Lung microvascular endothelial cell (primary cell): ENCODE data around the gene IGSF8. TPM values are rescaled to one million over a fixed set of nuclear protein-coding genes. Genes with fewer than 3 reads are reported as not detected.

ENCODE experiments used
- DNase-seq, 2 donors: peaks; one replicate each; pipeline versions ENCODE4 v3.0.0 to v3.0.0-alpha.2; 2010; ENCODE audit warnings: low read depth in 2 of 2
- total RNA-seq: library from RNA; depleted of rRNA; stranded (reverse); fragments of >200 nt; gene quantifications from 2 replicates; pipeline ENCODE4 v1.2.1, GENCODE V29; 2014

The IGSF8 gene
- total RNA-seq, 1 donor from 2014 or later, result 10.3 TPM

DNA sequence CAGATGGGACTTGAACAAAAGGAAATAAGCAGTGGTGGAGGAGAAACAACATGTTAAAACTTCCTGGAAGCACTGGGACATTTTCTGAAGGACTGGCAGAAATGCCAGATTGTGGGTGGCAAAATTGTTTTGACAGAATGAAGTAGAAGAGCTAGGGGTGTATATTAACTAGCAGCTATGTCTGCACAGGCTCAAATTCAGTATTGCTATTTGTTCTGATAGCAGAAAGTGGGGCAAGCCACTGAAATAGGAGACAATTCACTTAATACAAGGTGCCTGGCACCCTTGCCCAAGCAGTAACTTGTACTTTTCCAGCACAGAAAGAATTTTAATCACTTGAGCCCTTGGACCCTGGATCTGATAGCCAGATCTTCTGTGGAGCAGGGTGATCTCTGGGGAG lies 54.9 kb downstream of the IGSF8 start:
- DNase-seq, result no peak

Other genes with a start within 250 kb of the IGSF8 start
- not detected in 2 replicates for gene VSIG8, start 236.0 kb downstream of the IGSF8 start, total RNA-seq
- gene CFAP45, start 198.5 kb downstream of the IGSF8 start, total RNA-seq, result under 0.01 and 0.22 TPM in 2 replicates
- 59.1 and 165 TPM in 2 replicates for gene TAGLN2, start 173.1 kb downstream of the IGSF8 start, total RNA-seq
- under 0.01 TPM in 1 of 2 replicates, not detected in the other for gene IGSF9, start 153.0 kb downstream of the IGSF8 start, total RNA-seq
- not detected in 2 replicates for gene SLAMF9, start 144.4 kb downstream of the IGSF8 start, total RNA-seq
- 2.2 and 3.4 TPM in 2 replicates for gene PIGM, start 66.6 kb downstream of the IGSF8 start, total RNA-seq
- gene KCNJ10, start 28.5 kb downstream of the IGSF8 start, total RNA-seq, result not detected in 2 replicates
- gene KCNJ9, start 17.1 kb downstream of the IGSF8 start, total RNA-seq, result not detected in 2 replicates
- not detected in 2 replicates for gene ATP1A2, start 17.1 kb upstream of the IGSF8 start, total RNA-seq
- gene ATP1A4, start 53.0 kb upstream of the IGSF8 start, total RNA-seq, result not detected in 2 replicates
- gene CASQ1, start 92.0 kb upstream of the IGSF8 start, total RNA-seq, result not detected in 2 replicates
- 36.2 and 60.7 TPM in 2 replicates for gene PEA15, start 106.8 kb upstream of the IGSF8 start, total RNA-seq
- gene DCAF8, start 163.9 kb upstream of the IGSF8 start, total RNA-seq, result 46.6 and 51.6 TPM in 2 replicates
- gene PEX19, start 186.5 kb upstream of the IGSF8 start, total RNA-seq, result 20.3 and 28.4 TPM in 2 replicates
- gene COPA, start 244.6 kb upstream of the IGSF8 start, total RNA-seq, result 206 and 209 TPM in 2 replicates
- gene NCSTN, start 244.8 kb upstream of the IGSF8 start, total RNA-seq, result 42.1 and 57.3 TPM in 2 replicates